ENCODE measurements around the gene LPAR2. TPM values are rescaled to one million over a fixed set of nuclear protein-coding genes. Genes with fewer than 3 reads are reported as not detected.

The LPAR2 gene
- polyA plus RNA-seq, 1 donor from 2014 or later: 77.1 TPM

DNA sequence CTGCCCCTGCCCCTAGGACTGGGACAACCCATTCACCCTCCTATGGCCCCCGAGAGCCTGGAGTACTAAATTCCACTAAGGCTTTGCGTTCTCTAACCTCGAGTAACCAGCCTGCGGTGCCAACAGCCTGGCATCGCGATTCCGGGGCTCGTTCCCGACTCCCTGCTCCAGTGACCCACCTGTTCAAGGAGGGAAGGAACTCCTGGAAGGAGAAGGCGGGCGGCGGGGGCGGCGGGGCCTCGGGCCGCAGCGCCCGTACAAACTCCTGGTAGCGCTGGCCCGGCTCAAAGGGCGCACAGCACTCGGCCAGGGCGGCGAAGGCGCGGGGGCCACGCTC lies 9.1 kb upstream of the LPAR2 start:
- no peak overlapping the region for H3K9ac ChIP-seq (ENCODE audit: low read length)
- TF ChIP-seq EP300 (conservative IDR thresholded peaks at IDR 0.05; ENCODE audit: poor library complexity, severe bottlenecking) (no peak), TAF1 (IDR thresholded peaks at IDR 0.05; ENCODE audit: low read depth) (no peak), SMC3 (conservative IDR thresholded peaks at IDR 0.05; ENCODE audit: poor library complexity) (no peak), MXI1 (conservative IDR thresholded peaks at IDR 0.05; ENCODE audit: poor library complexity, severe bottlenecking) (no peak), RAD21 (conservative IDR thresholded peaks at IDR 0.05) (no peak), EZH2 (IDR thresholded peaks at IDR 0.05; ENCODE audit: borderline replicate concordance, insufficient read depth, low read length, poor library complexity, severe bottlenecking) (no peak), POLR2AphosphoS5 (IDR thresholded peaks at IDR 0.05) (no peak)
- TF ChIP-seq, protein P1, sequence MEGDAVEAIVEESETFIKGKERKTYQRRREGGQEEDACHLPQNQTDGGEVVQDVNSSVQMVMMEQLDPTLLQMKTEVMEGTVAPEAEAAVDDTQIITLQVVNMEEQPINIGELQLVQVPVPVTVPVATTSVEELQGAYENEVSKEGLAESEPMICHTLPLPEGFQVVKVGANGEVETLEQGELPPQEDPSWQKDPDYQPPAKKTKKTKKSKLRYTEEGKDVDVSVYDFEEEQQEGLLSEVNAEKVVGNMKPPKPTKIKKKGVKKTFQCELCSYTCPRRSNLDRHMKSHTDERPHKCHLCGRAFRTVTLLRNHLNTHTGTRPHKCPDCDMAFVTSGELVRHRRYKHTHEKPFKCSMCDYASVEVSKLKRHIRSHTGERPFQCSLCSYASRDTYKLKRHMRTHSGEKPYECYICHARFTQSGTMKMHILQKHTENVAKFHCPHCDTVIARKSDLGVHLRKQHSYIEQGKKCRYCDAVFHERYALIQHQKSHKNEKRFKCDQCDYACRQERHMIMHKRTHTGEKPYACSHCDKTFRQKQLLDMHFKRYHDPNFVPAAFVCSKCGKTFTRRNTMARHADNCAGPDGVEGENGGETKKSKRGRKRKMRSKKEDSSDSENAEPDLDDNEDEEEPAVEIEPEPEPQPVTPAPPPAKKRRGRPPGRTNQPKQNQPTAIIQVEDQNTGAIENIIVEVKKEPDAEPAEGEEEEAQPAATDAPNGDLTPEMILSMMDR (IDR thresholded peaks at IDR 0.05; ENCODE audit: poor library complexity, severe bottlenecking): no peak
- TF ChIP-seq, protein P2, sequence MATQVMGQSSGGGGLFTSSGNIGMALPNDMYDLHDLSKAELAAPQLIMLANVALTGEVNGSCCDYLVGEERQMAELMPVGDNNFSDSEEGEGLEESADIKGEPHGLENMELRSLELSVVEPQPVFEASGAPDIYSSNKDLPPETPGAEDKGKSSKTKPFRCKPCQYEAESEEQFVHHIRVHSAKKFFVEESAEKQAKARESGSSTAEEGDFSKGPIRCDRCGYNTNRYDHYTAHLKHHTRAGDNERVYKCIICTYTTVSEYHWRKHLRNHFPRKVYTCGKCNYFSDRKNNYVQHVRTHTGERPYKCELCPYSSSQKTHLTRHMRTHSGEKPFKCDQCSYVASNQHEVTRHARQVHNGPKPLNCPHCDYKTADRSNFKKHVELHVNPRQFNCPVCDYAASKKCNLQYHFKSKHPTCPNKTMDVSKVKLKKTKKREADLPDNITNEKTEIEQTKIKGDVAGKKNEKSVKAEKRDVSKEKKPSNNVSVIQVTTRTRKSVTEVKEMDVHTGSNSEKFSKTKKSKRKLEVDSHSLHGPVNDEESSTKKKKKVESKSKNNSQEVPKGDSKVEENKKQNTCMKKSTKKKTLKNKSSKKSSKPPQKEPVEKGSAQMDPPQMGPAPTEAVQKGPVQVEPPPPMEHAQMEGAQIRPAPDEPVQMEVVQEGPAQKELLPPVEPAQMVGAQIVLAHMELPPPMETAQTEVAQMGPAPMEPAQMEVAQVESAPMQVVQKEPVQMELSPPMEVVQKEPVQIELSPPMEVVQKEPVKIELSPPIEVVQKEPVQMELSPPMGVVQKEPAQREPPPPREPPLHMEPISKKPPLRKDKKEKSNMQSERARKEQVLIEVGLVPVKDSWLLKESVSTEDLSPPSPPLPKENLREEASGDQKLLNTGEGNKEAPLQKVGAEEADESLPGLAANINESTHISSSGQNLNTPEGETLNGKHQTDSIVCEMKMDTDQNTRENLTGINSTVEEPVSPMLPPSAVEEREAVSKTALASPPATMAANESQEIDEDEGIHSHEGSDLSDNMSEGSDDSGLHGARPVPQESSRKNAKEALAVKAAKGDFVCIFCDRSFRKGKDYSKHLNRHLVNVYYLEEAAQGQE (IDR thresholded peaks at IDR 0.05; ENCODE audit: borderline replicate concordance): no peak
- H3K9me2 ChIP-seq (ENCODE audit: insufficient read depth, low read length): no peaks in the 10 kb centered on the region
- H3K4me3 ChIP-seq (ENCODE audit: low read length): no peak overlapping the region
- H3K27ac ChIP-seq (ENCODE audit: low read length): no peak overlapping the region
- H3K79me2 ChIP-seq (replicated peaks; ENCODE audit: insufficient read depth, low read length): peaks cover under 1% of the 10 kb centered on the region
- no peaks in the 10 kb centered on the region for H3K27me3 ChIP-seq (ENCODE audit: insufficient read depth, low read depth, low read length)
- H3K9me3 ChIP-seq (ENCODE audit: low read length): no peaks in the 10 kb centered on the region
- no peaks in the 10 kb centered on the region for H4K20me1 ChIP-seq (ENCODE audit: insufficient read depth)
- no peak overlapping the region for H3K4me2 ChIP-seq (ENCODE audit: low read length)
- no peaks in the 10 kb centered on the region for H3K36me3 ChIP-seq (ENCODE audit: insufficient read depth, low read length)
- H2AFZ ChIP-seq (ENCODE audit: low read depth, low read length): no peak overlapping the region
- H3F3A ChIP-seq (ENCODE audit: insufficient read depth, low read length, poor library complexity, severe bottlenecking): no peaks in the 10 kb centered on the region

- TF ChIP-seq EZH2 (IDR thresholded peaks at IDR 0.05; ENCODE audit: borderline replicate concordance, insufficient read depth, low read length, poor library complexity, severe bottlenecking): no peak
- no peak for TF ChIP-seq SMC3 (conservative IDR thresholded peaks at IDR 0.05; ENCODE audit: poor library complexity)
- no peak for TF ChIP-seq POLR2AphosphoS5 (IDR thresholded peaks at IDR 0.05)
- TF ChIP-seq, protein P2 (IDR thresholded peaks at IDR 0.05; ENCODE audit: borderline replicate concordance): no peak
- no peak for TF ChIP-seq RAD21 (conservative IDR thresholded peaks at IDR 0.05)
- no peak for TF ChIP-seq TAF1 (IDR thresholded peaks at IDR 0.05; ENCODE audit: low read depth)
- no peak for TF ChIP-seq EP300 (conservative IDR thresholded peaks at IDR 0.05; ENCODE audit: poor library complexity, severe bottlenecking)
- TF ChIP-seq, protein P1 (IDR thresholded peaks at IDR 0.05; ENCODE audit: poor library complexity, severe bottlenecking): no peak
- no peak for TF ChIP-seq MXI1 (conservative IDR thresholded peaks at IDR 0.05; ENCODE audit: poor library complexity, severe bottlenecking)
- H3K79me2 ChIP-seq (replicated peaks; ENCODE audit: insufficient read depth, low read length): no peaks in the 10 kb centered on the region
- no peaks in the 10 kb centered on the region for H3K27me3 ChIP-seq (ENCODE audit: insufficient read depth, low read depth, low read length)
- H2AFZ ChIP-seq (ENCODE audit: low read depth, low read length): no peak overlapping the region
- H3K9ac ChIP-seq (ENCODE audit: low read length): no peak overlapping the region
- H3K27ac ChIP-seq (ENCODE audit: low read length): no peak overlapping the region
- no peaks in the 10 kb centered on the region for H3F3A ChIP-seq (ENCODE audit: insufficient read depth, low read length, poor library complexity, severe bottlenecking)
- H3K9me3 ChIP-seq (ENCODE audit: low read length): no peaks in the 10 kb centered on the region
- no peaks in the 10 kb centered on the region for H4K20me1 ChIP-seq (ENCODE audit: insufficient read depth)
- no peaks in the 10 kb centered on the region for H3K36me3 ChIP-seq (ENCODE audit: insufficient read depth, low read length)
- no peaks in the 10 kb centered on the region for H3K9me2 ChIP-seq (ENCODE audit: insufficient read depth, low read length)
- no peak overlapping the region for H3K4me2 ChIP-seq (ENCODE audit: low read length)
- H3K4me3 ChIP-seq (ENCODE audit: low read length): no peak overlapping the region
Measured at GRCh38 chr19:19636573-19637185, 8.7 kb upstream of the LPAR2 start.
